Fibroblast of peridontal ligament (primary cell): ENCODE data around the gene ZNF586.
A peak's percentile ranks its signal among the peaks of the same experiment; 100 is the strongest.
"Not testable (repeated sequence)": the region's sequence is repeated elsewhere in the genome, so short reads cannot be mapped to it uniquely, and the experiment has no call there.

Source experiments
- DNase-seq: peaks from one replicate; pipeline ENCODE4 v3.0.0-alpha.2; 2010; ENCODE audit errors: extremely low read depth

ZNF586 gene

DNA sequence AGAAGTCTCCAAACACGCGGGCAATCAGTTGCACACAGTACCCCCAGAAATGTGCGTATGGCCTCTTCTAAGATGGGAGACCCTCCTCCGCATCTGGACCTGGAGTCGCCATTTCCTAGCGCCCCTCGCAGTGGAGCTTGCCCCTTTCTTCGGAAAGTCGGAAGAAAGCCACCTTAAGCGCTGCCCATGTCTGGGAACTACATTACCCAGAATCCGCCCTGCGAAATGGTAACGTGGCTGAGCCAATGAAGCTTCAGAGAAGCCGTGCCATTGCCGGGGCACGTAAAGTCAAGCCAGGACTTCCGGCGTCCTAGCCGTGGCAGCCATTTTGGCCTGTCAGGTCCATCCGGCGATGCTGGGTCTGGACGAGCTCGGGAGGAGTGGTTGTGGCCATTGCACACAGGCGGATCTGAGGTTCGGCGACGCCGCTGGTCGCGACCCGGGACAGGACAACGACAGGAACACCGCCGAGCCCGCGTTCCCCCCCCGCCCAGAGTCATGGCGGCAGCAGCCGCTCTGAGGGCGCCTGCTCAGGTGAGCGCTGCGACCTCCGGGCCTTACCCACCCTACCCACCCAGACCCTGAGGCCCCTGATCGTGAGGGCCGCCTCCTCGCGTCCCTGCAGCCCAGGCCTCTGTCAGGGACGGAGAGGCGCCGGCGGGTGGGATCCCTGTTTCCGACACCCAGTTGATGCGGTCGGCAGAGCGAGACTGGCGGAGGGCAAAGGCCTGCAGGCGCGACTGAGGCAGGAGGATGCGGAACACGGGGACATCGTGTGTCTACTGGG, at the start of gene ZNF586:
Gene ZNF586 (plus strand): TSS at position 332 of the 787 bp plus-strand sequence. CDS start 167 bp downstream, at position 499.
- peak; percentile 92 for DNase-seq

DNA sequence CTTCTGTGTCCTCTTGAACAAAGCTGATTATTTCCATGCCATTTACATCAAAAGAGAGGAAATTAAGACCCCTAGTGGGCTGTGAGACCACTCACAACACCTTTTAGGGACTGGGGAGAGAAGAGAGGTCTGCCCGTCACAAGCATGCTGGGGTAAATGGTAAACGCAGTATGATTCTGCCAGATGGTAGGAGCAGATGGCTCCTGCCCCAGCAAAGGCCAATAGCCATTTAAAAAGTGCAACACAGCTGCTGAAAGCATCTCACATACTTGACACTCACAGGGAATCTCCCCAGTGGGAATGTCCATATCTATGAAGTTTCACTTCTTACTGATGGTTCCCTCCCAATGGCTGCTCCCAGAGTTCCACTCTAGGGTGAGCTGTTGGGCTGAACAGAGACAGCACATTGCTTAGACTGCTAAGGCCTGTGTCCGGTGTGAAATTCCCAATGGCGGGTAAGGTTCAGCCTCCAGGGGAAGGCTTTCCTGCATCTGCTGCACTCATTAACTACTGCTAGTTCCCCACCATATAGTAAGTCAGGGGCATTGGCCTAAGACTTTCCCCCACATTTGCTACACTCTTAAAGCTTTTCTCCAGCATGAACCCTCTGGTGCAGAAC, 49.5 kb upstream of the ZNF586 start:
- DNase-seq, result no peak

DNA sequence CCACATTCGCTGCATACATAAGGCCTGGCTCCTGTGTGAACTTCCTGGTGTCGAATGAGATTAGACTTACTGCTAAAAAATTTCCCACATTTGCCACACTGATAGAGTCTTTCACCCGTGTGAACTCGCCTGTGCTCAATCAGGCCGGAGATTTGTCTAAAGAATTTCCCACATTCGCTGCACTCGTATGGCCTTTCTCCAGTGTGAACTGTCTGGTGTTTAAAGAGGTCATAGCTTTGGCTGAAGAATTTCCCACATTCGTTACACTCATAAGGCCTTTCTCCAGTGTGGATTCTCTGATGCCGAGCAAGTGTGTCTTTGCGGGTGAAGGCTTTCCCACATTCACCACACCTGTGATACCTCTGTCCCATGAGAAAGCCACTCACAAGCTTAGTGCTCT, 48.6 kb upstream of the ZNF586 start:
- DNase-seq, result no peak

DNA sequence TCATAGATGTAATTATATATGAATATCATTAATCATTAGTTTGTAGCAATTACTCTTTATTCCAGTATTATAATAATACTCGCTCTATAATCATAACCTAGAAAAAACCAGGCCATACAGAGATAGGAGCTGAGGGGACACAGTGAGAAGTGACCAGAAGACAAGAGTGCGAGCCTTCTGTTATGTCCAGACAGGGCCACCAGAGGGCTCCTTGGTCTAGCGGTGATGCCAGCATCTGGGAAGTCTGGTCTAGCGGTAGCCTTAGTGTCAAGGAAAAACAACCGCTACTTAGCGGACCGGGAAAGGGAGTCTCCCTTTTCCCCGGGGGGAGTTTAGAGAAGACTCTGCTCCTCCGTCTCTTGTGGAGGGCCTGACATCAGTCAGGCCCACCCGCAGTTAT, 31.2 kb upstream of the ZNF586 start:
- DNase-seq, result peak; percentile 41

DNA sequence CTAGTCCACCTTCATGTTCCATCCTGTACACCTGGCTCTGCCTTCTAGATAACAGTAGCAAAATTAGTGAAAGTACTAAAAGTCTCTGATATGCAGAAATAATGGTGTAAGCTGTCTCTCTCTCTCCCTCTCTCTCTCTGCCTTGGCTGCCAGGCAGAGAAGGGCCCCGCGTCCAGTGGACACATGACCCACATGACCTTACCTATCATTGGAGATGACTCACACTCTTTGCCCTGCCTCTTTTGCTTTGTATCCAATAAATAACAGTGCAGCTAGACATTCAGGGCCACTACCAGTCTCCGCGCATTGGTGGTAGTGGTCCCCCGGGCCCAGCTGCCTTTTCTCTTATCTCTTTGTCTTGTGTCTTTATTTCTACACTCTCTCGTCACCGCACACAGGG, 30.7 kb upstream of the ZNF586 start:
- DNase-seq, result not testable (repeated sequence)

DNA sequence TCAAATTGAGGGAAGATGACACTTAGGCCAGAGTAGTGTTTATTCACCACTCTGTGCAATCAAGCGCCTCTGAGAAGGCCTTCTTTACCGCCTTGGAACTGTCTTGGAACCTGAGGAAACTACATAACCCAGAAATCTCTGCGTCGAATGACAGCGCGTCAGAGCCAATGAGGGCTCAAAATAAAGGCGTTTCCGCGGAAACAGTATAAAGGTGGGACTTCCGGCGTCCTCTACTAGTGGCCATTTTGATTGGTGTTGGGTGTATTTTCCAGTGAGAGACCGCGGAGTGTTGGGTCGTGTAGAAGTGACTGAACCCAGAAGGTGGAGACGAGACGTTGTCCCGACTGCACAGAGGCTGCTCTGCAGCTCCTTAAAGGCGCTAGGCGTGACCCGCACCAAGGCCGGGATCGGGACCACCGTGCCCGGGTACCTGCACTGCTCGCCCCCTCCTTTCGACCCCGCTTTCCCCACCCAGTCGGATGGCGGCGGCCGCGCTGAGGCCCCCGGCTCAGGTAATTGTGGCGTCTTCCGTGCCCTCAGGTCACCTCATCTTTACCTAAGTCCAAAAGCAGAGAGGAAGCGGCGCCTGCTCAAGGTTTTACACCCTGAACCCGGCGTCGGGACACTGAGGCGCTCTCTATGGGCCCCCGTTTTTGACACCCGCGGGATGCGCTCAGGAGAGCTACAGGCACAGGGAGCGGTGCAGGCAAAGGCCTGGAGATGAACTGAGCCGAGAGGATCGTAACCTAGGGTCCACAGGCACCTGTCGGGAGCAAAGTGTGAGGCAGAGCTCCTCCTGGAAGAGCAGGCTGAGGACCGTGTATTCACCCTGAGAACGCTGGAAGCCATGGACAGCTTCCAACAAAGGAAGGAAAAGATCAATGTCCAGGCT, 22.6 kb upstream of the ZNF586 start, which contains the start of gene ZNF776:
Gene ZNF776 (plus strand): TSS at position 236 of the 892 bp plus-strand sequence. CDS start 244 bp downstream, at position 480.
- peak; percentile 93 for DNase-seq

DNA sequence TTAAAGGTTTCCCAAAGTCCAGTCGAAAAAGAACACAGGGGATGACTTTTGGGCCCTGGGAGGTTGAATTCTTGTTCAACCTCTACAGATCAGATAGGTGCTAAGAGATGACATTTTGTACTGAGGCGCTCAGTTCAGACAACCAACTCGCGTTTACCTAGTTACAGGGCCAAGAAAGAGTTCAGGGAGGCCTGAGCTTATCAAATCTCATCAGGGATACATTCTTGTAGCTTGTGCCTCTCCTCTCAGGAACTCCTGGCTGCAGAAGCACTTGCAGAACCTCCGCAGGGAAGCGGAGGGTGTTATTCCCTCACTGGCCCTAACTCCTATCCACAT, 22.0 kb upstream of the ZNF586 start:
- peak; percentile 2 for DNase-seq

DNA sequence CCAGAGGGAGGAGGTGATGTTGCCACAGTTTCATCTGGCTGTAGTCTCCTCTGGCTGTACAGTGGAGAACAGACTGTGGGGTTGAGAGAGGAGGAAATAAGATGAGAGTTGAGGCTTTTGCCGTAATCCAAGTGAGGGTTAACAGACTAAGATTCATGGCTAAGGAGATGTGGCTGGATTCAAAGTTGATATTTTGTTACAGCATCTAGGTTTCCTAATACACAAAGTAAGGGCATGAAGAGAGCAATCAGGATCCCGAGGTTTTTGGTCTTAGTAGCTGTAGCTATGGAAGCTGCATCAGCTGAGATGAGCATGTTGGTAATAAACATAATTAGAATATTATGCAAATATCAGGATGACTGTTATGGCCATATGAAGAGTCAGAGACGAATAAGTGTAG, 21.4 kb upstream of the ZNF586 start:
- DNase-seq, result no peak

DNA sequence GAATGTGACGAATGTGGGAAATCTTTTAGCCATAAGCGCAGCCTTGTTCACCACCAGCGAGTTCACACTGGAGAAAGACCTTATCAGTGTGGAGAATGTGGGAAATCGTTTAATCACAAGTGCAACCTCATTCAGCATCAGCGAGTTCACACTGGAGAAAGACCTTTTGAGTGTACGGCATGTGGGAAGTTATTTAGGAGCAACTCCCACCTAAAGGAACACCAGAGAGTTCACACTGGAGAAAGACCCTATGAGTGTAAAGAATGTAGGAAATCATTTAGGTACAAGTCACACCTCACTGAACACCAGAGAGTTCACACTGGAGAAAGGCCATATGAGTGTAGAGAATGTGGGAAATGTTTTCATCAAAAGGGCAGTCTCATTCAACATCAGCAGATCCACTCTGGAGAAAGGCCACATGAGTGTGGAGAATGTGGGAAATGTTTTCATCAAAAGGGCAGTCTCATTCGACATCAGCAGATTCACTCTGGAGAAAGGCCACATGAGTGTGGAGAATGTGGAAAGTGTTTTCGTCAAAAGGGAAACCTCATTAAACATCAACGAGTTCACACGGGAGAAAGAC, 15.3 kb upstream of the ZNF586 start:
- DNase-seq, result no peak

DNA sequence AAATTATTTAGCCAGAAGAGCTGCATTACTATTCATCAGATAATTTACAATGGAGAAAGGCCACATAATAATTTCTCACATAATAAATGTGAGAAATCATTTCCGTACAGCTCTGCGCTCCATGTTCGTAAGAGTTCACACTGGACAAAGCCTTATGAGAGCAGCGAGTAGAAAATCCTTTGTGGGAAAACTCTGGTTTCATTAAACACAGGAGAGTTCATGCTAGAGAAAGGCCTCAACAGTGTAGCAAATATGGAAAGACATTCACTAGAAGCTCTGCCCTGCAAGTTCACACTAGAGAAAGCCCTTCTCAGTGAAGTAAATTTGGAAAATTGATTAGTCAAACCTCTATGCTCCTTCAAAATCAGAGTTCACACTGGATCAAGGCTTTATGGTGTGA, 14.4 kb upstream of the ZNF586 start:
- no peak for DNase-seq

DNA sequence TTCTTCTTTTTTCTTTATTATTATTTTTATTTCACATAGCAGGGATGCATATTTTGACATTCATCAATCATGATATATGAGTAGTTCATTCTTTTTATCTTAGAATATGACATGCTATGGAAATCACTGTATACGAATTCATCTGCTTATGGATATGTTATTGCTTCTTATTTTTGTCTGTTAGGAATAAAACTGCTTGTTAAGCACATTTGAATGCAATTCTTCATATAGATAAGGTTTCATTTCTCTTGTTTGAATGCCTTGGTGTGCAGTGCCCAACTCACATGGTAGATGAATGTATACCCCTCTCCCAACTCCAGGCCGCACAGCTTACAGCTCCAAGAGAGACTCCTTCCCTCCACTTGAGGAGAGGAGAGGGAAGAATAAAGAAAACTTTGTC, 11.5 kb upstream of the ZNF586 start:
- no peak for DNase-seq

DNA sequence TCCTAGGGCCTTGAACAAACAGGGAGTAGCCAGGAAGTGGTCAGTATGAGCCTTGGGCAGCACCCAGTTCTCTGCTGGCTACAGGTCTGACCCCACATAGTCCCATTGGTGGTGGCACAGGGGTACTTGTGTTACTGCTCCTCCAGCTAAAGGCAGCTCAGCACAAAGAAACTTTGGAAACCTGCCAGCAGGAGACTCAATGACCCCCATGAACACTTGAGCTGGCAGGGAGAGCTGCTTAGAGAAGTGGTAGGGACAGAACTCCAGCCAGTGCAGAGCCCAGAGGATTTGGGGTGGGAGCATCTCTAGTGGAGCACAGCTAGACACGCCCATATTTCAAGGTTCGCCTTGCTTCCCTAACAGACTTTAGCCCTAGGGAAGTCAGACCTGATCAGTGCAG, 10.4 kb upstream of the ZNF586 start:
- no peak for DNase-seq

DNA sequence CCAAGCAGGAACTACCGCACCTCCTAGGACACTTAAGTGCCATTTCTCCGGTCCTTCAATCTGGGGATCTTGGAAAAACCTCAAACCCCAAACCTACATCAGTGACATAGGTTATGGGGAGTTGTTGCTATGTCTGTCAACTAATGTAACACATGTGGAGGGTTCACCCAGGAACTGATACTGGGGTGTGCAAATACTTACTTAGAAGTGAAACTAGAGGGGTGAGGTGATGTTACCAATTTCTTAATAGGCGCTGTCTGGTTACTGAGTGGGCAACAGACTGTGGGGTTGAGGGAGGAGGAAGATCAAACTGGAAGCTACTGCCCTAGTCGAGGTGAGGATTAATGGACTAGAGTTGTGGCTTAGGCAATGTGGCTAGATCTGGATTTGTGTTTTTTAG, 1.9 kb downstream of the ZNF586 start:
- no peak for DNase-seq

DNA sequence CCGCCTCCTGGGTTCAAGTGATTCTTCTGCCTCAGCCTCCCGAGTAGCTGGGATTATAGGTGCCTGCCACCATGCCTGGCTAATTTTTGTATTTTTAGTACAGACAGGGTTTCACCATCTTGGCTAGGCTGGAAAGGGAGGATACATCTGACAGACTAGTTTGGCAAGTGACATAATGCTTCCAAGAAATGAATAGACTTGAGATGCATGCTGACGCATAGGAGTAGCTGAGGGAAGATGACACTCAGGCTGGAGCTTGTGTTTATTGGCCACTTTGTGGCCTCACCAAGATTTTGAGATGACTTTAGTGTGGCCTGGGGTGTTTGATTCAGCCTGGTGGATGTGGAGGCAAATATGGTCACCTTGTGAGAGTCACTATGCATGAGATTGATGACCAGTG, 4.0 kb downstream of the ZNF586 start:
- no peak for DNase-seq

DNA sequence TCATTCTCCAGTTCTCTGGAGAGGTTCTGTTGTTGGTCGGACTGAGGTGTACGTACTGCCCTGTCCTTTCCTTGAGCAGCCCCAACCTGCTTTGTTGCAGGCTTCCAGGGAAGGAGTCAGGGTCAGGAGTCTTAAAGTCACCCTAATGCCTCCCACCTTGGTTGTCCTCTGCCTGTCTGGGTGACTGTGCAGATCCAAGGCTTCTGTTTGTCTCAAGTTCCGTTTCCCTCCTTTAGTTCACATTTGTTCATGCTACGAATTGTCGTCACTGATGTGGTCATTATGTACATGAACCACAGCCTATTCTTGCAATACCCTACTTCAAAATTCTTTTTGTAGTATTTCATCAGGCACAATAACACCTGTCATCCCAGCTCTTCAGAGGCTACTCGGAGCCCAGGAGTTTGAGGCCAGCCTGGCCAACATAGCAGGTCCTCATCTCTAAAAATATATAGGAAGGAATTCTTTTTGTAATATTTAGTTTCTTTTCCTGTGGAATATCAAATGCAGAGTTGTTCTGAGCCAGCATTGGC, 7.4 kb downstream of the ZNF586 start:
- no peak for DNase-seq

DNA sequence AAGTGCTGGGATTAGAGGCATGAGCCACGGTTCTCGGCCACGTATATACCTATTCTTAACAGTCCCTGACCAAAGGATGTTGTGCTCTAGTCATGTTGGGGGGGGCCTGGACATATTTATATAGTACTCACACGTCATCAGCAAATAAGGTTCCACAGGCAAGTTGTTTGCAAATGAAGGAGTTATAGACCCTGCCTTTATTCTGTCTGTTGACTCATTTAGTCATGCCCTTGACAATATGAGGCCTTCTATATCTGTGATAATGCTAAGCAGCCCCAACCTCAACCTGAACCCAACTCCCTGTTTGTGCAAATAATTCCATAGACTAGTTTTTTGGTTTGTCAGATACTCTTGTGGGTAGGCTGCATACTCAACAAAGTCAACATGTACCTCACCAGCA, 8.9 kb downstream of the ZNF586 start:
- no peak for DNase-seq

DNA sequence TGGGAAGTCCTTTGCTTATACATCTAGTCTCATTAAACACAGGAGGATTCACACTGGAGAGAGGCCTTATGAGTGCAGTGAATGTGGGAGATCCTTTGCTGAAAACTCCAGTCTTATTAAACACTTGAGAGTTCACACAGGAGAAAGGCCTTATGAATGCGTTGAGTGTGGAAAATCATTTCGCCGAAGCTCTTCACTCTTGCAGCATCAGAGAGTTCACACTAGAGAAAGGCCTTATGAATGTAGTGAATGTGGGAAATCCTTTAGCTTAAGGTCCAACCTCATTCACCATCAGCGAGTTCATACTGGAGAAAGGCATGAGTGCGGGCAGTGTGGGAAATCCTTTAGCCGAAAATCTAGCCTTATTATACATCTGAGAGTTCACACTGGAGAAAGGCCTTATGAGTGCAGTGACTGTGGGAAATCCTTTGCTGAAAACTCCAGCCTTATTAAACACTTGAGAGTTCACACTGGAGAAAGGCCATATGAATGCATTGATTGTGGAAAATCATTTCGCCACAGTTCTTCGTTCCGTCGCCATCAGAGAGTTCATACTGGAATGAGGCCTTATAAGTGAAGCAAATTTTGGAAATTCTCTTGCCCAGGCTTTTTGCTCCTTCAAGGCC, 9.9 kb downstream of the ZNF586 start:
- no peak for DNase-seq

DNA sequence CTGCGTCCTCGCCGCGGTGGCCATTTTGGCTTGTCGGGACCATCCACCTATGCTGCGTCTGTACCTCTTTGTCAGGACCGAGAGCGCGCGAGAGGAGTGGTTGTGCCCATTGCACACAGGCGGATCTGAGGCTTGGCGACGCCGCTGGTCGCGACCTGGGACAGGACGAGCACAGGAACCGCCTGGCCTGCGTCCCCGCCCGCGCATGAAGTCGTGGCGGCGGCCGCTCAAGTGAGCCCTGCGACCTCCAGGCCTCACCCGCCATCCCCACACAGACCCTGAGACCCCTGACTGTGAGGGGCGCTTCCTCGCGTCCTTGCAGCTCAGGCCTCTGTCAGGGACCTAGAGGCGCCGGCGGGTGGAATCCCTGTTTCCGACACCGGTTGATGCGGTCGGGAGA, 16.8 kb downstream of the ZNF586 start:
- no peak for DNase-seq

DNA sequence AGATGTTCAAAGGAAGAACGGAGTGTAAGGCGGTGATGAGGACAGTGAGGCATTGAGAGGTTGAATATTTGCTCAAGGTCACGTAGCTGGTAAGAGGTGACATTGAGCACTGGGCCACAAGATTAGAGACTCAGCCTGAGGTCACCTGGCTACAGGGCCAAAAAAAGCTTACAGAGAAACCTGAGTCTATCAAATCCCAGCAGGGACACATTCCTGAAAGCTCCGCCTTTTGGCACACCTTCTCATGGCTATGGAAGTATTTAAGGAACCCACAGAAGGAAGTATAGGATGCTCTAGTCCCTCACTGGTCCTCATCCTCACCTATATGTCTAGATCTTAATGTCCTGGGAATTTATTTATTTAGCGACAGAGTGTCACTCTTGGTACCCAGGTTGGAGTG, 17.4 kb downstream of the ZNF586 start:
- DNase-seq, result no peak

DNA sequence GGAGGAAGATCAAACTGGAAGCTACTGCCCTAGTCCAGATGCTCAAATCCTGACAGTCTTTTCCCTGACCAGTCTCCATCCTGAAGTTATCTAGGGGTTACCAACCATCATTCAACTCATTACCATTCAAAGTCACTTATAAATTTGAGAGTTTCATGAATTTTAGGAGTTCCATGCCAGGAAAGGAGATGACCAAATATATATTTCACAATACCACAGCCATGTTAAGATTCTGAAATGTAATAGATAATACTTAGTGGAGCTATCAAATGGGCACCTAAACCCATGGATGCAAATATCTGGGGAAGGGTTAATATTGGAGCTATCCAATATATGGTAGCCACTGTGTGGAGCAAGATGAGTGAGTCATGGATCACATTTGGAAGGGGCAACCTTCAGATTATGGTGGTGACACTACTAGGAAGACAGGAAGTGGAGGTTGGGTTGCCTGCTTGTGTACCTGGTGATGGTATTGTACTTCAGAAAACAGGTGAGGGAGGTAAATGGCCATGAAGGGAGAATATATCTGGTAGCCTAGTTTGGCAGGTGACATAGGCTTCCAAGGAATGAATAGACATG, 18.7 kb downstream of the ZNF586 start:
- no peak for DNase-seq

DNA sequence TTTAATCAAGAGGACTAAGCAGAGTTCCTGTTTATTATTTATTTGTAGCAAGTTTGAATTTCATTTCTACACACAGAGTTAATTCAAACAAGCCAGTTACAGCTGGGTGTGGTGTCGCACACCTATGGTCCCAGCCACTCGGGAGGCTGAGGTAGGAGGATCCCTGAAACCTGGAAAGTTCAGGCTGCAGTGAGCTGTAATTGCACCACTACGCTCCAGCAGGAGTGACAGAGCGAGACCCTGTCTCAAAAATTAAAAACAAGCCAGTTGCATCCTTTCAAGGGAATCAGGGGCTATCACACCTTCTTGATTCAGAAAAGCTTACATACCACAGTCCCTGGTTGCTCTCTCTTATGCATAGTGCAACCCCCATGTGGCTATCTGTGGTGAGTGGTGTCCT, 19.8 kb downstream of the ZNF586 start:
- no peak for DNase-seq
